Measurements from ENCODE around the gene GLO1.

GLO1 gene

DNA sequence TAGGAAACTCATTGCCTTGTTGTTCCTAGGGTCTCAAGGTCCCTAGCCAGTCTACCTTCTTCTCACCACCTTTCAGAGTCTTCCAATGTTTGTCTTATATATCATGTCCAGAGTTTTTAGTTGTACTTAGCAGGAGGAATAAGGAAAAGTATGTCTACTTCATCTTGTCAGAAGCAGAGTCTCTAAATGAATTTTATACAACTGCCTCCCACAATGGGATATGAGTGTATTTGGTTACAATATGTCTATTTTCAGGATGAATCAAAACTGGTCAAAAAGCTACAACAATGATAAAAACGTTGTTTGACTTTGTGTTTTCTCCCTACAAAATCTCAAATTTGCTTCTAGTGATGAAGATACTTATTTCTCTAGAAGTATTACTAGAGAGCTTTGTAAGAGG, 7.0 kb downstream of the GLO1 start:
- no peaks in the 10 kb centered on the region for H3K36me3 ChIP-seq (ENCODE audit: control insufficient read depth, insufficient read depth, low read length)

GRCh38 chr6:38695227-38695900, 7.6 kb downstream of the GLO1 start:
- Histone ChIP-seq H3K9ac (no peak overlapping the region), H3K36me3 (ENCODE audit: control insufficient read depth, insufficient read depth, low read length) (no peaks in the 10 kb centered on the region), H3K27me3 (ENCODE audit: control insufficient read depth, insufficient read depth, low read length) (no peaks in the 10 kb centered on the region), H2AFZ (no peak overlapping the region), H3K27ac (no peak overlapping the region), H3K4me3 (ENCODE audit: low read depth, low read length) (no peak overlapping the region), H3K9me3 (ENCODE audit: control insufficient read depth, low read length) (no peaks in the 10 kb centered on the region), H3K4me1 (no peaks in the 10 kb centered on the region), H3K4me2 (ENCODE audit: low read length) (no peak overlapping the region), H3K79me2 (no peaks in the 10 kb centered on the region)
- TF ChIP-seq, protein P1, sequence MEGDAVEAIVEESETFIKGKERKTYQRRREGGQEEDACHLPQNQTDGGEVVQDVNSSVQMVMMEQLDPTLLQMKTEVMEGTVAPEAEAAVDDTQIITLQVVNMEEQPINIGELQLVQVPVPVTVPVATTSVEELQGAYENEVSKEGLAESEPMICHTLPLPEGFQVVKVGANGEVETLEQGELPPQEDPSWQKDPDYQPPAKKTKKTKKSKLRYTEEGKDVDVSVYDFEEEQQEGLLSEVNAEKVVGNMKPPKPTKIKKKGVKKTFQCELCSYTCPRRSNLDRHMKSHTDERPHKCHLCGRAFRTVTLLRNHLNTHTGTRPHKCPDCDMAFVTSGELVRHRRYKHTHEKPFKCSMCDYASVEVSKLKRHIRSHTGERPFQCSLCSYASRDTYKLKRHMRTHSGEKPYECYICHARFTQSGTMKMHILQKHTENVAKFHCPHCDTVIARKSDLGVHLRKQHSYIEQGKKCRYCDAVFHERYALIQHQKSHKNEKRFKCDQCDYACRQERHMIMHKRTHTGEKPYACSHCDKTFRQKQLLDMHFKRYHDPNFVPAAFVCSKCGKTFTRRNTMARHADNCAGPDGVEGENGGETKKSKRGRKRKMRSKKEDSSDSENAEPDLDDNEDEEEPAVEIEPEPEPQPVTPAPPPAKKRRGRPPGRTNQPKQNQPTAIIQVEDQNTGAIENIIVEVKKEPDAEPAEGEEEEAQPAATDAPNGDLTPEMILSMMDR (IDR thresholded peaks at IDR 0.05): no peak

More for the DNA sequence above, 7.0 kb downstream of the GLO1 start:
- Histone ChIP-seq H3K4me2 (ENCODE audit: low read length) (no peak overlapping the region), H3K4me3 (ENCODE audit: low read depth, low read length) (no peak overlapping the region), H3K27ac (no peak overlapping the region), H3K9ac (no peak overlapping the region), H3K79me2 (no peaks in the 10 kb centered on the region), H3K4me1 (no peaks in the 10 kb centered on the region), H3K27me3 (ENCODE audit: control insufficient read depth, insufficient read depth, low read length) (no peaks in the 10 kb centered on the region), H3K9me3 (ENCODE audit: control insufficient read depth, low read length) (no peaks in the 10 kb centered on the region), H2AFZ (no peak overlapping the region)
- TF ChIP-seq, protein P1 (IDR thresholded peaks at IDR 0.05): no peak

DNA sequence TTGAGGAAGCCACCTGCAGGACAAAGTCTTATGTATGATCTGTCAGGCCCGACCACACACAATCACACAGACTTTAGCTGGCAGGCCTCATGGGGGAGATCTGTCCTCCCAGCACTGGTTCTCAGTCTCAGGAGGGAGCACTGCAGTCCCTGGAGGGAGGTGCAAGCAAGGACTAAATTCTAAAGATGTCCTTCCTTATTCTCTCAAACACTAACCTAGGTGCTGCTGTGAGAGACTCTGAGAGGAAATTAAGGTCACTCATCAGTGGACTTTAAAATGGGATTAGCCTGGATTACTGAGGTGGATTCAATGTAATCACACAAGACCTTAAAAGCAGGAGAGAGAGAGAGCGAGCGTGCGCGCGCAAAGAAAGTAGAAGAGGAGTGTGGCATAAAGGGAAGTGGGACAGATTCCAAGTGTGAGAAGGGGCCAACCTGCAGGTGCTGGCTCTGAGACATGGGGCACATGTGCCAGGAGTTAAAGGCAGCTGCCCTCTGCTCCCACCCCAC, 14.3 kb downstream of the GLO1 start:
- Histone ChIP-seq H3K4me2 (ENCODE audit: low read length) (no peak overlapping the region), H3K36me3 (ENCODE audit: control insufficient read depth, insufficient read depth, low read length) (no peaks in the 10 kb centered on the region), H3K27ac (no peak overlapping the region), H3K9me3 (ENCODE audit: control insufficient read depth, low read length) (no peaks in the 10 kb centered on the region), H3K79me2 (no peaks in the 10 kb centered on the region), H3K4me3 (ENCODE audit: low read depth, low read length) (no peak overlapping the region), H2AFZ (no peak overlapping the region), H3K4me1 (no peaks in the 10 kb centered on the region), H3K9ac (no peak overlapping the region), H3K27me3 (ENCODE audit: control insufficient read depth, insufficient read depth, low read length) (no peaks in the 10 kb centered on the region)
- TF ChIP-seq, protein P1 (IDR thresholded peaks at IDR 0.05): no peak

DNA sequence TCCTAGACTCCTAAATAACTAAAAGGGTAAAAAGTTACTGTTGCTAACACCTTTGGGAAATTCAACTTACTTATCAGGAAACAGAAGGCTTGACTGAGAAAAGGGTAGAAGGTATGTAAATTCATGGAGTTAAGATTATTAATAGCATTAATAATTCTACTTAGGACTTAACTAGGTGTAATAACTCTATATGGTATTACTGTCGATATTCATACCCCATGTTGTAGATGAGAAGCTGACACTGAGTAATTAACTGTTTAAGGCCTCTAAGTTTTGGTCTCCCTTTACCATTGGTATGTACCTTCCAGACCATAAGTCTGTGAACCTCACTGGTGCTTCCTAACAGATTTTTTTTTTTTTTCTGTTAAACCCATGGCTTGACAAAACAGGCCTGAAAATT, 15.4 kb downstream of the GLO1 start:
- no peaks in the 10 kb centered on the region for H3K4me1 ChIP-seq
- H3K4me3 ChIP-seq (ENCODE audit: low read depth, low read length): no peak overlapping the region
- H2AFZ ChIP-seq: no peak overlapping the region
- no peaks in the 10 kb centered on the region for H3K9me3 ChIP-seq (ENCODE audit: control insufficient read depth, low read length)
- H3K27ac ChIP-seq: no peak overlapping the region
- H3K4me2 ChIP-seq (ENCODE audit: low read length): no peak overlapping the region
- TF ChIP-seq, protein P1 (IDR thresholded peaks at IDR 0.05): no peak
- no peaks in the 10 kb centered on the region for H3K79me2 ChIP-seq
- no peaks in the 10 kb centered on the region for H3K36me3 ChIP-seq (ENCODE audit: control insufficient read depth, insufficient read depth, low read length)
- H3K27me3 ChIP-seq (ENCODE audit: control insufficient read depth, insufficient read depth, low read length): no peaks in the 10 kb centered on the region
- H3K9ac ChIP-seq: no peak overlapping the region

GRCh38 chr6:38687043-38687353, 15.9 kb downstream of the GLO1 start:
- H3K4me1 ChIP-seq: no peaks in the 10 kb centered on the region
- H3K79me2 ChIP-seq: no peaks in the 10 kb centered on the region
- no peak overlapping the region for H3K4me2 ChIP-seq (ENCODE audit: low read length)
- no peak overlapping the region for H3K9ac ChIP-seq
- H3K4me3 ChIP-seq (ENCODE audit: low read depth, low read length): no peak overlapping the region
- H3K9me3 ChIP-seq (ENCODE audit: control insufficient read depth, low read length): no peaks in the 10 kb centered on the region
- TF ChIP-seq, protein P1 (IDR thresholded peaks at IDR 0.05): no peak
- H3K27ac ChIP-seq: no peak overlapping the region
- no peaks in the 10 kb centered on the region for H3K27me3 ChIP-seq (ENCODE audit: control insufficient read depth, insufficient read depth, low read length)
- no peak overlapping the region for H2AFZ ChIP-seq
- H3K36me3 ChIP-seq (ENCODE audit: control insufficient read depth, insufficient read depth, low read length): no peaks in the 10 kb centered on the region
